Heart left ventricle (tissue), 16 donors: ENCODE measurements around the gene USP48. TPM values are rescaled to one million over a fixed set of nuclear protein-coding genes. Genes with fewer than 3 reads are reported as not detected.

Experiments used
- ATAC-seq, 4 donors: fragments of 200-7000 bp; cut with Tn5 transposase; one replicate each; pipeline ENCODE4 v1.9.1; 2020 to 2022; ENCODE audit warnings: moderate library complexity in 4 of 4, mild to moderate bottlenecking in 3 of 4, moderate number of reproducible peaks in 1 of 4
- DNase-seq, 5 donors: peaks; one replicate each; pipeline ENCODE4 v3.0.0-alpha.2; 2020
- H3K27ac ChIP-seq, 12 donors: fragments of 200-600 bp; sonication (generic) in 4 of 12; one replicate each; pipeline versions ENCODE4 v1.5.0 to v1.8.0; 2016 to 2022; ENCODE audit warnings: mild to moderate bottlenecking in 2 of 12
- H3K27me3 ChIP-seq, 9 donors: fragments of 200-600 bp; sonication (generic) in 2 of 9; one replicate each; pipeline versions ENCODE4 v1.5.1 to v1.8.0; 2016 to 2022; ENCODE audit warnings: mild to moderate bottlenecking in 3 of 9
- H3K36me3 ChIP-seq, 9 donors: fragments of 200-600 bp; sonication (generic) in 2 of 9; one replicate each; pipeline versions ENCODE4 v1.5.0 to v1.8.0; 2018 to 2022; ENCODE audit warnings: mild to moderate bottlenecking in 2 of 9
- H3K4me1 ChIP-seq, 12 donors: fragments of 200-600 bp; sonication (generic) in 4 of 12; one replicate each; pipeline versions ENCODE4 v1.5.0 to v1.8.0; 2016 to 2022; ENCODE audit warnings: mild to moderate bottlenecking in 3 of 12
- H3K4me3 ChIP-seq, 12 donors: fragments of 200-600 bp; sonication (generic) in 4 of 12; one replicate each; pipeline versions ENCODE4 v1.5.0 to v1.8.0; 2017 to 2022; ENCODE audit warnings: mild to moderate bottlenecking in 9 of 12, moderate library complexity in 4 of 12
- H3K9me3 ChIP-seq, 12 donors: fragments of 200-600 bp; sonication (generic) in 4 of 12; one replicate each; pipeline versions ENCODE4 v1.5.0 to v1.8.0; 2016 to 2022; ENCODE audit warnings: mild to moderate bottlenecking in 1 of 12
- POLR2A ChIP-seq, 2 donors: fragments of 450-650 bp; IDR thresholded peaks; one replicate each; pipeline ENCODE4 v1.6.1; 2017; ENCODE audit warnings: antibody characterized with exemption in 2 of 2, mild to moderate bottlenecking in 2 of 2, moderate library complexity in 2 of 2
- WGBS, 4 donors: extraction: QIAGEN DNeasy Blood & Tissue Kit in 2 of 4; methylation state at CpG; one replicate each; pipeline versions ENCODE4 v1.1.5 to v1.1.7; 2013 to 2018; 5-methylcytosine and 5-hydroxymethylcytosine counted together
- intact Hi-C, 10 donors: fragments of 100-400 bp; cut with DNase I; formaldehyde crosslinking; loops; one replicate each; pipeline versions ENCODE4 v1.11.1 to v1.14.2; 2022
- polyA plus RNA-seq, 2 donors: library from polyadenylated mRNA; stranded (reverse); fragments of 200-250 nt; gene quantifications; one replicate each; pipeline ENCODE4 v1.2.3, GENCODE V29; 2013
- total RNA-seq, 9 donors: library from RNA; depleted of rRNA in 2 of 9; stranded (reverse); fragments of >200 nt in 2 of 9; fragmentation: NEBNext Ultra II Directional in 3 of 9; extraction: Animal tissue kit (Norgen Biotek cat#: 25700) in 3 of 9; gene quantifications; one replicate each; pipeline versions ENCODE4 v1.1.0 to v1.2.4, GENCODE V29; 2016 to 2023
- TF ChIP-seq, protein P1 (sequence below), 12 donors: fragments of 200-600 bp; sonication (generic) in 4 of 12; IDR thresholded peaks; one replicate each; pipeline versions ENCODE4 v1.5.0 to v1.8.0; 2018 to 2022; ENCODE audit warnings: antibody characterized with exemption in 12 of 12, mild to moderate bottlenecking in 5 of 12
- donor health status: ischemic (EF 13 %, LVEDD 7.1; RV severe dilation, severe dysfunction).
- donor health status: healthy with polysubstance abuse.
- donor health status: DM: no; HTN: yes; CAD: no.
- donor health status: DM: no; HTN: no; CAD: no.
- donor health status: ischemic (EF 25% LVEDD 6.9; RV normal size, moderate dysfunction).
- donor health status: ischemic (EF 25% LVEDD 5.7; RV mildly dilated, moderate dysfunction).
- donor health status: healthy.
- donor health status: DM: yes; HTN: yes; CAD: no.
- donor health status: ischemic (EF 35%, LVEDD 5.7; RV mildly dilated, moderate dysfunction).
- donor health status: nonischemic (EF 11% LVEDD 7.7; RV severe dilation, severe dysfunction).
- donor health status: DM: yes; HTN: yes; CAD: no.
- donor health status: PGD.
- donor health status: ischemic (EF 29% LVEDD 5.4; RV normal size, mild dysfunction).
- donor health status: nonischemic (EF 23%, LVEDD 6.1; RV moderate dilation, normal function).

Gene USP48
- total and polyA plus RNA-seq, 11 donors: 17.3 to 45.5 (median 38.8) TPM

DNA sequence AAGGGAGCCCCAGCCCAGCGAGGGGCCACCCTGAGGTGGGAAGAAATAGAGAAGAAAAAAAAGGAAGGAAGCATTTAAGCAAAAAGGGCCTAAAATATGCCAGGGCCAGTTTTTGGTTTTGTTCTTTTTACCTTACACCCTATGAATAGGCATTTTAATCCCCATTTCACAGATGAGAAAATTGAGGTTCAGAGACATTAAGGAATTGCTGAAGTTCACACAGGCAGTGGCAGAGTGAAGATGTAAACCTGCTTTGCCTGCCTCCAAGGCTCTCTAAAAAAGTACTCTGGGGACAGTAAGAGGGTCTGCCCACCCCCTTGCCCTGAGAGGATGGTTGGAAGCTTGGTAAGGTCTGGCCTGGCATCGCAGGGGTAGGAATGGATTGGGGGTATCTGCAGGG, 133.6 kb downstream of the USP48 start:
- no peak for DNase-seq
- intact Hi-C loops: no loop called here
- H3K4me1 ChIP-seq: peaks cover 0 to 15% (median 7%) of the 10 kb centered on the region in 12 donors
- 56 to 72% (median 66%) methylated on average over 2 of the region's 2 CpGs for WGBS, 4 donors
- peaks cover 0 to 22% (median 2%) of the 10 kb centered on the region in 9 donors for H3K27me3 ChIP-seq
- TF ChIP-seq POLR2A (IDR thresholded peaks at IDR 0.05): no peak
- TF ChIP-seq, protein P1, sequence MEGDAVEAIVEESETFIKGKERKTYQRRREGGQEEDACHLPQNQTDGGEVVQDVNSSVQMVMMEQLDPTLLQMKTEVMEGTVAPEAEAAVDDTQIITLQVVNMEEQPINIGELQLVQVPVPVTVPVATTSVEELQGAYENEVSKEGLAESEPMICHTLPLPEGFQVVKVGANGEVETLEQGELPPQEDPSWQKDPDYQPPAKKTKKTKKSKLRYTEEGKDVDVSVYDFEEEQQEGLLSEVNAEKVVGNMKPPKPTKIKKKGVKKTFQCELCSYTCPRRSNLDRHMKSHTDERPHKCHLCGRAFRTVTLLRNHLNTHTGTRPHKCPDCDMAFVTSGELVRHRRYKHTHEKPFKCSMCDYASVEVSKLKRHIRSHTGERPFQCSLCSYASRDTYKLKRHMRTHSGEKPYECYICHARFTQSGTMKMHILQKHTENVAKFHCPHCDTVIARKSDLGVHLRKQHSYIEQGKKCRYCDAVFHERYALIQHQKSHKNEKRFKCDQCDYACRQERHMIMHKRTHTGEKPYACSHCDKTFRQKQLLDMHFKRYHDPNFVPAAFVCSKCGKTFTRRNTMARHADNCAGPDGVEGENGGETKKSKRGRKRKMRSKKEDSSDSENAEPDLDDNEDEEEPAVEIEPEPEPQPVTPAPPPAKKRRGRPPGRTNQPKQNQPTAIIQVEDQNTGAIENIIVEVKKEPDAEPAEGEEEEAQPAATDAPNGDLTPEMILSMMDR (IDR thresholded peaks at IDR 0.05): no peak
- no peaks in the 10 kb centered on the region for H3K9me3 ChIP-seq
- ATAC-seq: no peak
- no peak overlapping the region for H3K27ac ChIP-seq
- H3K4me3 ChIP-seq: no peak overlapping the region
- no peaks in the 10 kb centered on the region for H3K36me3 ChIP-seq

DNA sequence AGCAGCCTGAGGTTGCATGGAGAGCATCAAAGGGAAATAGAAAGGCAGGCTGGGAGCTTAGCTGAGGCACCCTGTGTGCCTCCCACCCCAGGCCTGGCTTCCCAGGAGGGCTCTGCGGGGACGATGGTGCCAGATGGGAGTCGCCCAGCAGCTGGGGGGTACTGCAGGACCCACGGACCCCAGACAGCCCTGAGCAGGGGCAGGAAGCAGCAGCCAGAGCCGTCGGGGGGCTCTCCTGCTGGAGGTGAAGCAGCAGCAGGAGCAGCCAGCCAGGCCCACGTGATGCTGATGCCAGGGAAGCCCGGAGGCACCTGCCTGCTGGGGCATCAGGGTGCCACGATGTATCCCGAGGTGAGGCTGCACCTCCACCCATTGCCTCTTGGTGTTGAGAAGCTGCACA, 134.2 kb downstream of the USP48 start:
- Histone ChIP-seq H3K4me3 (no peak overlapping the region), H3K4me1 (peaks cover 0 to 15% (median 7%) of the 10 kb centered on the region in 12 donors), H3K27me3 (peaks cover 0 to 22% (median 2%) of the 10 kb centered on the region in 9 donors), H3K9me3 (no peaks in the 10 kb centered on the region), H3K36me3 (no peaks in the 10 kb centered on the region), H3K27ac (no peak overlapping the region)
- WGBS, 4 donors: 69 to 86% (median 75%) methylated on average over 8 to 10 of the region's 10 CpGs
- DNase-seq: no peak
- intact Hi-C loops: no loop called here
- TF ChIP-seq, protein P1 (IDR thresholded peaks at IDR 0.05): no peak
- TF ChIP-seq POLR2A (IDR thresholded peaks at IDR 0.05): no peak
- no peak for ATAC-seq

DNA sequence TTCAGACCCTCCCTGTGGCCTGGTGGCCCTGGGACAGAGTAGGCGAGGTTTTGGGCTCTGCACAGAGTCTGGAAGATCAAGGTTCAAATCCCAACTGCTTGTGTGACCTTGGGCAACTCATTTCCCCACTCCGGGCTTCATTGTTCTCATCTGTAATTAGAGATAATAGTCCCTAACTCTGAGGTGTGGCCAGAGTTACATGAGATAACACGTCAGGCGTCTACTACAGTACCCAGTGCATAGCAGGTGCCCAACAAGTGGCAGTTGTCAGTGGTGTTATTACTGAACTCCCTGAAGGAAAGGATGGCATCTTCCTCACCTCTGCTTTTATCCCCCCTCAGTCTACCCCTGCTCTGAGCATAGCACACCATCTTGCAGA, 134.6 kb downstream of the USP48 start:
- TF ChIP-seq, protein P1 (IDR thresholded peaks at IDR 0.05): no peak
- TF ChIP-seq POLR2A (IDR thresholded peaks at IDR 0.05): no peak
- intact Hi-C loops: no loop called here
- H3K4me3 ChIP-seq: no peak overlapping the region
- H3K9me3 ChIP-seq: no peaks in the 10 kb centered on the region
- WGBS, 4 donors: 52 to 64% (median 56%) methylated on average over 4 of the region's 4 CpGs
- H3K27ac ChIP-seq: no peak overlapping the region
- DNase-seq (no peak), ATAC-seq (no peak)
- peaks cover 0 to 22% (median 2%) of the 10 kb centered on the region in 9 donors for H3K27me3 ChIP-seq
- H3K36me3 ChIP-seq: no peaks in the 10 kb centered on the region
- peaks cover 0 to 15% (median 7%) of the 10 kb centered on the region in 12 donors for H3K4me1 ChIP-seq

DNA sequence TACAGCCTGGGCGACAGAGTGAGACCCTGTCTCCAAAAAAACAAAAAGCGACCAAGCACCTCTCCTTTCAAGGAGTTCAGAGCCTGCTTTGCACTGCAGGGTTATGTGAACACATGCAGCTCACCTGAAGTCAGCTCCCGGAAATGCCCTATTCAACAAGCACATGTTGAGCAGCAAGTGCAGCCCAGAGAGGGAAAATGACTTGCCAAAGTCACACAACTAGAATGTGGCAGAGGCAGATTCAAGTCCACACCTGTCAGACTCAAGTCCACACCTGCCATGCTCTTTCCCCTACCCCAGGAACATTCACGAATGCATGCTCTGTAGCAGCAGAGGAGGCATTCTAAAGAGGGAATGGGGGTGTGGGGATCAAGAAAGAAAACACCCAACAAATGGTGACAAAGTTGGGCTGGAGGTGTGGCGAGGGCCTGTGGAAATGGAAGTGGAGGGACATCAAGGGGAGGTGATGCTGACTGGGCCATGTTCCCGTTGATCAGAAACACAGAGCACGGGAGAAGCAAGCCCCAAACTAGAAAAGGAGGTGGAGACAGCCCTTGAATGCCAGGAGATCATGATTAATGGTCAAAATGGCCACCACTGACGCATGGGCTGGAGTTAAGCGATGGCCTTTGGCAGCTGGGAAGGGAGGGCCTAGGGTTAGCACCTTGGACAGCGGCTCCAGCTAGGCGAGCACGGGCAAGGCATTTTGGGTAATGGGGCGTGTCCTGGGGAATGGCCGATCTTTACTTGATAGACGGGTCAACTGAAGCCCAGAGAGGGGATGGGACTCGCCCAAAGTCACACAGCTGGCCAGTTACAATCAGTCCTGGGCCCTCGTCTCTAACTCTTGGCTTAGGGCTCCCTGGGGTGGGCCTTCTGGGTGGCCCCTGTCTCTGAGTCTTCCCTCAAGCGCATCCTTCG, 135.3 kb downstream of the USP48 start:
- Histone ChIP-seq H3K9me3 (no peaks in the 10 kb centered on the region), H3K4me3 (no peak overlapping the region), H3K4me1 (peaks cover 0 to 15% (median 7%) of the 10 kb centered on the region in 12 donors), H3K36me3 (no peaks in the 10 kb centered on the region), H3K27ac (no peak overlapping the region), H3K27me3 (peaks cover 0 to 21% (median 2%) of the 10 kb centered on the region in 9 donors)
- TF ChIP-seq POLR2A (IDR thresholded peaks at IDR 0.05): no peak
- TF ChIP-seq, protein P1 (IDR thresholded peaks at IDR 0.05): no peak
- intact Hi-C loops: no loop called here
- ATAC-seq (peak in 3 of 4 donors; percentile 53 to 68 (median 63)), DNase-seq (peak in 1 of 5 donors; percentile 36)
- WGBS, 4 donors: 35 to 42% (median 36%) methylated on average over 17 to 19 of the region's 19 CpGs
